ENCODE measurements around the gene BPIFB2. TPM values are rescaled to one million over a fixed set of nuclear protein-coding genes. Genes with fewer than 3 reads are reported as not detected.

Gene BPIFB2
- polyA plus RNA-seq, 1 experiment: not detected

DNA sequence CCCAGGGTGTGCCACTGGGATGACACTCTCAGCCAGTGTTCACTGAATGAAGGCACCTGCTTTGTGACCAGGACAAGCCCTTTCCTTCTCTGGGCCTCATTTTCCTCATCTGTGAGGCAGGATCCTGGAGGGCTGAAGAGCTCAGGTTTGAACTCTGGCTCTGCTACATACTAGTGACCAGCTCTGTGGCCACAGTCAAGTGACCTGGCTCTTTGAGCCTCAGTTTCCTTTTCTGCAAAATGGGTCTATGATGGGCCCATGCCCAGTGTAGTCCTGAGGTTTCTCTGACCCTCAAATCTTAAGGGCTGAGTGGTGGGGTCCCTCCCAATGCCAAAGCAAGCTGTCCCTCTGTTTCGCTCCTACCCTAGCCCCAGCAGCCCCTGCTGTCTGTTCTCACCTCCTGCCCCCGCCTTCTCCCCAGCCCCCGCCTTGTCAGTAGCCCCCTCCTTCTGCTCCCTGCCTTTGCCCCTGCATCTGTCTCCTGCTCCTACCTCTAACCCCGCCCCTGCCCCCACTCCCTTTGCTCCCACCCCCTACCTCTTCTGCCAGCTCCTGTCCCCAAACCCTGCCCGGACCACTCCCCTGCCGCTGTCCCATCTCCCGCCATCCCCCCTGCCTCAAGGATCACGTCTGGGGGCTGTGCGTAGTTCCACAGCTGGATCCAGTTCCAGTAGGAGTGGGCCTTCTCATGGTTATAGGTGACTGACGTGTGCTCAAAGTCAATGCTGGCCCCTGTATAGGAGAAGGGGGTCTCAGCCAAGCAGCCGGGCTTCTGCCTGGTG, 20.3 kb upstream of the BPIFB2 start:
- ChIA-PET CTCF (no interaction called here), POLR2A (no interaction called here)
- H3K27ac ChIP-seq (ENCODE audit: low read depth, low read length): no peak overlapping the region
- no peaks in the 10 kb centered on the region for H3K9me3 ChIP-seq (ENCODE audit: control insufficient read depth, insufficient read depth, low read length)
- no peak for DNase-seq (ENCODE audit: low read depth, low spot score)
- no peak overlapping the region for H3K4me3 ChIP-seq (ENCODE audit: low read depth, low read length)
- H3K27me3 ChIP-seq (ENCODE audit: control insufficient read depth, insufficient read depth, low read length): peaks cover 2% of the 10 kb centered on the region
- TF ChIP-seq, protein P1, sequence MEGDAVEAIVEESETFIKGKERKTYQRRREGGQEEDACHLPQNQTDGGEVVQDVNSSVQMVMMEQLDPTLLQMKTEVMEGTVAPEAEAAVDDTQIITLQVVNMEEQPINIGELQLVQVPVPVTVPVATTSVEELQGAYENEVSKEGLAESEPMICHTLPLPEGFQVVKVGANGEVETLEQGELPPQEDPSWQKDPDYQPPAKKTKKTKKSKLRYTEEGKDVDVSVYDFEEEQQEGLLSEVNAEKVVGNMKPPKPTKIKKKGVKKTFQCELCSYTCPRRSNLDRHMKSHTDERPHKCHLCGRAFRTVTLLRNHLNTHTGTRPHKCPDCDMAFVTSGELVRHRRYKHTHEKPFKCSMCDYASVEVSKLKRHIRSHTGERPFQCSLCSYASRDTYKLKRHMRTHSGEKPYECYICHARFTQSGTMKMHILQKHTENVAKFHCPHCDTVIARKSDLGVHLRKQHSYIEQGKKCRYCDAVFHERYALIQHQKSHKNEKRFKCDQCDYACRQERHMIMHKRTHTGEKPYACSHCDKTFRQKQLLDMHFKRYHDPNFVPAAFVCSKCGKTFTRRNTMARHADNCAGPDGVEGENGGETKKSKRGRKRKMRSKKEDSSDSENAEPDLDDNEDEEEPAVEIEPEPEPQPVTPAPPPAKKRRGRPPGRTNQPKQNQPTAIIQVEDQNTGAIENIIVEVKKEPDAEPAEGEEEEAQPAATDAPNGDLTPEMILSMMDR (IDR thresholded peaks at IDR 0.05; ENCODE audit: low read depth, low read length): no peak

- H3K9me3 ChIP-seq (ENCODE audit: control insufficient read depth, insufficient read depth, low read length): no peaks in the 10 kb centered on the region
- H3K27ac ChIP-seq (ENCODE audit: low read depth, low read length): no peak overlapping the region
- TF ChIP-seq, protein P1 (IDR thresholded peaks at IDR 0.05; ENCODE audit: low read depth, low read length): no peak
- CTCF ChIA-PET: no interaction called here
- no peak overlapping the region for H3K4me3 ChIP-seq (ENCODE audit: low read depth, low read length)
- no peak for DNase-seq (ENCODE audit: low read depth, low spot score)
- peaks cover 4% of the 10 kb centered on the region for H3K27me3 ChIP-seq (ENCODE audit: control insufficient read depth, insufficient read depth, low read length)
- POLR2A ChIA-PET: no interaction called here
These were observed 19.5 kb upstream of the BPIFB2 start for GRCh38 chr20:32988008-32988407.

GRCh38 chr20:32989507-32990283, 17.8 kb upstream of the BPIFB2 start:
- no peak for DNase-seq (ENCODE audit: low read depth, low spot score)
- TF ChIP-seq, protein P1 (IDR thresholded peaks at IDR 0.05; ENCODE audit: low read depth, low read length): no peak
- H3K9me3 ChIP-seq (ENCODE audit: control insufficient read depth, insufficient read depth, low read length): no peaks in the 10 kb centered on the region
- peaks cover 7% of the 10 kb centered on the region for H3K27me3 ChIP-seq (ENCODE audit: control insufficient read depth, insufficient read depth, low read length)
- H3K4me3 ChIP-seq (ENCODE audit: low read depth, low read length): no peak overlapping the region
- POLR2A ChIA-PET: no interaction called here
- CTCF ChIA-PET: no interaction called here
- no peak overlapping the region for H3K27ac ChIP-seq (ENCODE audit: low read depth, low read length)

DNA sequence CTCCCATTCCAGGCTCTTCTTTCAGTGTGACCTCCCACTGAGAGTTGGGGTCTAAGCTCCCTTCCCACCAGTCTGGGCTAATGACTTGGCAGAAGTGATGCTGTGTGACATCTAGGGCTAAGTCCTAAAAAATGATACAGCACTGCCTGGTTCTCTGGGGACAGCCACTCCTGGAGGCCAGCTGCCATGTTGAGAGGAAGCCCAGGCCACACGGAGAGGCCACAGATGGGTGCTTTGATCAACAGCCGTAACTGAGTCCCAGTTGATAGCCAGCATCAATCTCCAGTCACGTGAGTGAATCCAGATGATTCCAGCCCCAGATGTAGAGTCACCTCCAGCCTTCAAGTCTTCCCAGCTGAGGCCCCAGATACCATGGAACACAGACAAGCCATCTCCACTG, 17.1 kb upstream of the BPIFB2 start:
- CTCF ChIA-PET: no interaction called here
- H3K27me3 ChIP-seq (ENCODE audit: control insufficient read depth, insufficient read depth, low read length): peaks cover 7% of the 10 kb centered on the region
- no peak overlapping the region for H3K27ac ChIP-seq (ENCODE audit: low read depth, low read length)
- TF ChIP-seq, protein P1 (IDR thresholded peaks at IDR 0.05; ENCODE audit: low read depth, low read length): no peak
- POLR2A ChIA-PET: no interaction called here
- no peak overlapping the region for H3K4me3 ChIP-seq (ENCODE audit: low read depth, low read length)
- no peaks in the 10 kb centered on the region for H3K9me3 ChIP-seq (ENCODE audit: control insufficient read depth, insufficient read depth, low read length)
- DNase-seq (ENCODE audit: low read depth, low spot score): no peak

GRCh38 chr20:32991383-32991782, 16.1 kb upstream of the BPIFB2 start:
- Histone ChIP-seq H3K27me3 (ENCODE audit: control insufficient read depth, insufficient read depth, low read length) (peaks cover 7% of the 10 kb centered on the region), H3K4me3 (ENCODE audit: low read depth, low read length) (no peak overlapping the region), H3K9me3 (ENCODE audit: control insufficient read depth, insufficient read depth, low read length) (no peaks in the 10 kb centered on the region), H3K27ac (ENCODE audit: low read depth, low read length) (no peak overlapping the region)
- DNase-seq (ENCODE audit: low read depth, low spot score): no peak
- ChIA-PET CTCF (no interaction called here), POLR2A (no interaction called here)
- TF ChIP-seq, protein P1 (IDR thresholded peaks at IDR 0.05; ENCODE audit: low read depth, low read length): no peak
